ENCODE results near the gene SLC66A2.
"Not testable (repeated sequence)": the region's sequence is repeated elsewhere in the genome, so short reads cannot be mapped to it uniquely, and the experiment has no call there.

The SLC66A2 gene

GRCh38 chr18:79971211-79971952 lies 19.9 kb upstream of the SLC66A2 start:
- DNase-seq = no peak

DNA sequence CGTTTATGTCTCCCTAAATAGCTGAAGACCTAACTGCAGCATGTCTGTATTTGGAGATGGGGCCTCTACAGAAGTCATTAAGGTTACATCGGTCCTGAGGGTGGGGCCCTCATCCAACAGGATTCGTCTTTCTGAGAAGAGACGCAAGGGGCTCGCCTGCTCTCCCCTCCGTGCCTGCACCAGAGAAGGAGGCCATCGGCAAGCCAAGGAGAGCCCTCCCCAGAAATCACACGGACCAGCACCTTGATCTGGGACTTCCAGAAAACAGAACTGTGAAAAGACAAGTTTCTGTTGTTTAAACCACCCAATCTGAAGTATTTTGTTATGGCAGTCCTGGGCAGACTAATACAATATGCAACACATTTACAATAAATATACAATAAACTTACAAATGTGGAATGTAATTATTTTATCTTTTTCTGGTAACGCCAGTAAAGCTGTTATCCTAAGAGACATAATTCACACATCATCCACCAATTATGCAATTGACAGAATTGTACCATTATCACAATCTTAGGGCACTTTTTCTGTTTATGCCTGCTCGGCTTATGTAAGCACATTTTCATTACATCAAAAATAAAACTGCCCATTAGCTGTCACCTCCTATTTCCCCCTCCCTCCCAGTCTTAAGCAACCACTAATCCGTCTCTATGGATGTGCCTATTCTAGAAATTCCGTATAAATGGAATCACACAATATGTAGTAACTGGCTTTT lies 19.1 kb upstream of the SLC66A2 start:
- DNase-seq = no peak

DNA sequence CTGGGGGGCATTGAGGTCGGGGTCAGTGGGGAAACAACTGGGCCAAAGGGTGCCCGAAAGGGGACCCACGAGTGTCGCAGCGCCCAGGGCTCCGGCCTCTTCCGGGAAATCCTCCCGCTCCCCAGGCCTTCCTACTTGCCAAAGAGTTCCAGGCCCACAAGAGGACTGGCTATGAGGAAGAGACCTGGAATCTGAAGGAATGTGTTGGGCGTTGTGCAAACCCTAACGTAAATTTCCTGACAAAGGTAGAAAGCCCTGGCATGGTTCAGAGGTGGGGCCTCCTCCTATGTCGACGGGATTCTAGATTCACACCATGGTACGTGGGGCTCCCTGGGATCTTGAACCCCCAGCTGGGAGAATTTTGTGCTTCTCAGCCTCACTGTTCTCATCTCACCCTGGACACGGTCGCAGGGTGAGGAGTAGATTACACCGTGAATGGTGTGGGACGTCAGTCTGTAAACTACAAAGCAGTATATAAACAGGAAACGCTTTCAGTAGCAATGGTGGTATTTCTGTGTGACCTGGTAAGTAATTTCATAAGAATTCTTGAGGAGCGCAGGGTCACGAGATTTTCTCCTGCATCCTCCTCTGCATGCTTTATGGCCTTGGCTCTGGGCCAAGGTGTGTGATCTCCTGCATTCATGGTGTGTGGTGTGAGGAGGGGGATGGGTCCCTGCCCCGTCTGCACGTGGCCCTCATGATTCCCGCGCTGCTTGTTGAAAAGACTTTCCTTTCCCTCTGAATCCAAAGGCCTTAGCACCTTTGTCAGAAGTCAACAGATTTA lies 13.9 kb upstream of the SLC66A2 start:
- peak in 5 of 56 donors; percentile 26 to 45 (median 33) for DNase-seq

GRCh38 chr18:79964330-79965118 lies 13.1 kb upstream of the SLC66A2 start, which contains the start of gene HSBP1L1:
TSS of gene HSBP1L1 (plus strand) at chr18:79964643. CDS start at chr18:79964736, 93 bp downstream.
- DNase-seq = peak in 7 of 56 donors; percentile 17 to 58 (median 44)

- no peak for DNase-seq
Observed at GRCh38 chr18:79963658-79964329, 12.3 kb upstream of the SLC66A2 start.

- no peak for DNase-seq
Observed at GRCh38 chr18:79962835-79963657, 11.6 kb upstream of the SLC66A2 start.

- no peak for DNase-seq
Observed at GRCh38 chr18:79962311-79962710, 10.9 kb upstream of the SLC66A2 start.

DNA sequence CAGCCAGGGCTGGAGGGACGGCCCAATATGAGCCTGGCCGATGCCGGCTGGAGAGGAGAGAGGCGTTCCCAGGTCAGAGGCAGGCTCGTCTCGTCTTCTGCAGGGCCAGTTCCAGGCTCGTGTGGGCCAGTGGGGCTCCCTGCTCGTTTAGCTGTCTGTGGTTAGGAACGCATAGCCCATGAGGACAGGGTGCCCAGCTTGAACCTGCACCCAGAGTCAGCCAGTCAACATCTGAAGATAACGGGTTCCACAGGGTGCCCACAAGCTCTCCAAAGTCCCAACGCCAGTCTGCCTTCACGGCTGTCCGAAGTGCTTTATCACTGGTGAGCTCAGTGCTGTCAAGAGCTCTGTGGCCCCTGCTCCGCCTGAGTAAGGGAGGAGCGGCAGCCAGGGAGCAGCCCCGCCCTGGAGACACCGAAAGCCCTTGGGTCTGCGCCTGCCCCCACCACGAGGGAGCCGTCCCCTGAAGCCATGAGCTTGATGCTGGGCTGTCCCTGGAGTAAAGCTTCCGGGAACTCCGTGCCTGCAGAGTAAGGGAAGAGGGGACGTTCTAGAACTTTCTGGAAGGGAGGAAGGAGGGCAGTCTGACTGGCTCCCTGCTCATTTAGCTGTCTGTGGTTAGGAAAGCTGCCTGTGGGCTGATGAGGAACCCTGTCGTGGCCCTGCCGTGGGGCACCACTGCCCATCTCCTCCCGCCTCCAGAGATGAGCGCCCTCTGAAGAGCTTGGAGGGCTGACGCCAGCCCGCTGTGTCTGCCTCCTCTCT lies 10.3 kb upstream of the SLC66A2 start:
- DNase-seq = no peak

DNA sequence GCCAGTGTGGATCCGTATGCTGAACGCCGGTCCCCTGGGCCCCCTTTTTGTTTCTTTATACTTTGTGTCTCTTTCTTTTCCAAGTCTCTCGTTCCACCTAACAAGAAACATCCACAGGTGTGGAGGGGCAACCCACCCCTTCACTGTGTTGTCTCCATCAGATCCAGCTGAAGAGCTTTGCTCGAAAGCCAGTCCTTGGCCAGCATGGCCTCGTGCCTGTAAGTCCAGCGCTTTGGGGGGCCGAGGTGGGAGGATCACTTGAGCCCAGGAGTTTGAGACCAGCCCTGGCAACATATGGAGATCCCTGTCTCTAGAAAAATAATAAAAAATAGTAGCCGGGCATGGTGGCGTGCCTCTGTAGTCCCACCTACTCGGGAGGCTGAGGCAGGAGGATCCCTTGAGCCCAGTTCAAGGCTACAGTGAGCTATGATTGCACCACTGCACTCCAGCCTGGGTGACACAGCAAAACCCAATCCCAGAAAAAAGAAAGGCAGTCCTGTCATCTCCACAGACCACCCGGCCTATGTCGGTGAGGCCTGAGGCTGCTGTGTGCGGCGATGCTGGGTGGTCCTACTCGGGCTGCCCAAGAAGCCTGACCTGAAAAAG lies 9.6 kb upstream of the SLC66A2 start:
- no peak for DNase-seq

- not testable (repeated sequence) for DNase-seq
Observed at GRCh38 chr18:79960161-79960801, 8.8 kb upstream of the SLC66A2 start.

- DNase-seq = no peak
Observed at GRCh38 chr18:79958981-79959380, 7.5 kb upstream of the SLC66A2 start.

- no peak for DNase-seq
Observed at GRCh38 chr18:79956276-79956675, 4.8 kb upstream of the SLC66A2 start.

DNA sequence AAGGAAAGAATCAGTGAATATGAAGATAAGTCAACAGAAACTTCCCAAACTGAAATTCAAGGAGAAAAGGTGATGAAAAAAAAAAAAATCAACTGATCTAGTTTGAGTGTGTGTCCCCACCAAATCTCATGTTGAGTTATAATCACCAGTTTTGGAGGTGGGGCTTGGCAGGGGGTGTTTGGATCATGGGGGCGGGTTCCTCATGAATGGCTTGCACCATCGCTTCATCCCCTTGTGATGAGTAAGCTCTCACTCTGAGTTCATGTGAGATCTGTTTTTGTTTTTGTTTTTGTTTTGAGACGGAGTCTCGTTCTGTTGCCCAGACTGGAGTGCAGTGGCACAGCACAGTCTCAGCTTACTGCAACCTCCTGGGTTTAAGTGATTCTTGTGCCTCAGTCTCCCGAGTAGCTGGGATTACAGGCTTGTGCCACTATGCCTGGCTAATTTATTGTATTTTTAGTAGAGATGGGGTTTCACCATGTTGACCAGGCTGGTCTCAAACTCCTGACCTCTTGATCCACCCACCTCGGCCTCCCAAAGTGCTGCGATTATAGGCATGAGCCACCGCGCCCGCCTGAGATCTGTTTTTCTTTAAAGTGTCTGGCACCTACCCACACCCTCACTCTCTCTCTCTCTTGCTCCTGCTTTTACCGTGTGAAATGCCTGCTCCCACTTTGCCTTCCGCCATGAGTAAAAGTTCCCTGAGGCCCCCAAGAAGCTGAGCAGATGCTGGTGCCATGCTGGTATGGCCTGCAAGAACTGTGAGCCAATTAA lies 4.0 kb upstream of the SLC66A2 start:
- no peak for DNase-seq

GRCh38 chr18:79954791-79955190 lies 3.3 kb upstream of the SLC66A2 start:
- DNase-seq = no peak

GRCh38 chr18:79953971-79954651 lies 2.7 kb upstream of the SLC66A2 start:
- DNase-seq = no peak

GRCh38 chr18:79952996-79953559 lies 1.6 kb upstream of the SLC66A2 start:
- DNase-seq = no peak
